HCT116 (cell line): ENCODE data around the gene KPNA2. TPM values are rescaled to one million over a fixed set of nuclear protein-coding genes. Genes with fewer than 3 reads are reported as not detected.

Experiments
- ATAC-seq: fragments of 200-7000 bp; cut with Tn5 transposase; 2 replicates; pipeline ENCODE4 v1.9.1; 2020; ENCODE audit warnings: mild to moderate bottlenecking, moderate library complexity
- BruUV-seq: library from RNA; stranded (reverse); fragments of 400-500 nt; replicated peaks from 2 replicates; lab custom pipeline; 2021; lab: Mats Ljungman, UMichigan
- CTCF ChIA-PET: fragments of 300-600 bp; sonication (Branson Sonifier 250); formaldehyde crosslinking; loops from one replicate; lab custom pipeline; 2021; ENCODE audit warnings: antibody characterized with exemption; lab: Charles Lee
- POLR2A ChIA-PET: fragments of 300-600, 350-600 bp; sonication (Branson Sonifier 250); formaldehyde crosslinking; loops from one replicate; lab custom pipeline; 2021; ENCODE audit warnings: antibody characterized with exemption; lab: Charles Lee
- RAD21 ChIA-PET, 2 experiments: fragments of 300-600 bp; sonication (Branson Sonifier 250); formaldehyde crosslinking; loops; one replicate each; lab custom pipeline; 2023; ENCODE audit warnings: low total read pairs in 2 of 2; ENCODE audit not compliant: uncharacterized antibody in 2 of 2, unreplicated experiment in 2 of 2, low non-redundant PET in 1 of 2; lab: Charles Lee
- DNase-seq: peaks from one replicate; pipeline ENCODE4 v3.0.0-alpha.2; 2010; ENCODE audit warnings: low read depth, low spot score
- H2AFZ ChIP-seq: fragments of 200-600 bp; shearing (Covaris generic), sonication (generic); 2 replicates; pipeline ENCODE4 v1.6.1; 2017; ENCODE audit warnings: low read depth, mixed run types, mixed read lengths, antibody characterized with exemption, low read length; ENCODE audit not compliant: poor library complexity, severe bottlenecking
- H3K27ac ChIP-seq: 2 replicates; pipeline ENCODE4 v1.5.1; 2012; ENCODE audit warnings: low read depth, low read length
- H3K27me3 ChIP-seq: fragments of 200-600 bp; sonication (generic); 2 replicates; pipeline ENCODE4 v1.6.1; 2016; ENCODE audit warnings: mixed run types, low read length, mixed read lengths; ENCODE audit not compliant: insufficient read depth
- H3K36me3 ChIP-seq, 2 experiments: fragments of 200-500 bp in 1 of 2; fragments of 200-600 bp in 1 of 2; sonication (Bioruptor generic) in 1 of 2; sonication (generic) in 1 of 2; 2 replicates each; pipeline versions ENCODE4 v1.5.1 to v1.6.1; 2014 to 2016; ENCODE audit warnings: low read length in 2 of 2, inconsistent platforms in 1 of 2, mixed read lengths in 1 of 2, mixed run types in 1 of 2; ENCODE audit not compliant: insufficient read depth in 2 of 2, control insufficient read depth in 1 of 2
- H3K4me1 ChIP-seq, 2 experiments: fragments of 200-600 bp in 1 of 2; sonication (generic) in 1 of 2; 2 replicates each; pipeline versions ENCODE4 v1.5.1 to v1.6.1; 2012 to 2017; ENCODE audit warnings: low read length in 2 of 2, inconsistent platforms in 1 of 2, mild to moderate bottlenecking in 1 of 2, mixed read lengths in 1 of 2, mixed run types in 1 of 2, moderate library complexity in 1 of 2; ENCODE audit not compliant: insufficient read depth in 2 of 2, control insufficient read depth in 1 of 2
- H3K4me2 ChIP-seq: fragments of 200-600 bp; sonication (generic); 2 replicates; pipeline ENCODE4 v1.6.1; 2017; ENCODE audit warnings: mixed run types, low read length, mixed read lengths
- H3K4me3 ChIP-seq, 2 experiments: fragments of 200-600 bp in 1 of 2; sonication (generic) in 1 of 2; replicated peaks in 1 of 2; 2 replicates each; pipeline ENCODE4 v1.5.1; 2011 to 2016; ENCODE audit warnings: low read length in 2 of 2, control low read depth in 1 of 2, low read depth in 1 of 2, mild to moderate bottlenecking in 1 of 2, mixed read lengths in 1 of 2, mixed run types in 1 of 2
- H3K79me2 ChIP-seq: fragments of 200-600 bp; sonication (generic); 2 replicates; pipeline ENCODE4 v1.6.1; 2017; ENCODE audit warnings: mild to moderate bottlenecking, mixed run types, low read length, moderate library complexity, mixed read lengths; ENCODE audit not compliant: insufficient read depth
- H3K9ac ChIP-seq: fragments of 200-600 bp; sonication (generic); 2 replicates; pipeline ENCODE4 v1.6.1; 2016; ENCODE audit warnings: low read length, mixed read lengths
- H3K9me2 ChIP-seq: fragments of 200-600 bp; sonication (generic), shearing (Covaris generic); 2 replicates; pipeline ENCODE4 v1.6.1; 2017; ENCODE audit warnings: mixed run types, mild to moderate bottlenecking, moderate library complexity; ENCODE audit not compliant: insufficient read depth
- H3K9me3 ChIP-seq, 2 experiments: fragments of 200-500 bp in 1 of 2; fragments of 200-600 bp in 1 of 2; sonication (Bioruptor generic) in 1 of 2; sonication (generic) in 1 of 2; 2 replicates each; pipeline ENCODE4 v1.6.1; 2014 to 2017; ENCODE audit warnings: low read length in 2 of 2, mixed read lengths in 2 of 2, inconsistent platforms in 1 of 2, low read depth in 1 of 2, mild to moderate bottlenecking in 1 of 2, mixed run types in 1 of 2, moderate library complexity in 1 of 2; ENCODE audit not compliant: control insufficient read depth in 1 of 2, insufficient read depth in 1 of 2
- H4K20me1 ChIP-seq: fragments of 200-600 bp; sonication (generic), shearing (Covaris generic); 2 replicates; pipeline ENCODE4 v1.6.1; 2017; ENCODE audit warnings: mixed run types, mild to moderate bottlenecking, moderate library complexity; ENCODE audit not compliant: insufficient read depth
- MAX ChIP-seq: IDR thresholded peaks from 2 replicates; pipeline ENCODE4 v1.6.1; 2012
- POLR2A ChIP-seq: IDR thresholded peaks from 2 replicates; pipeline ENCODE4 v1.7.0; 2011; ENCODE audit warnings: borderline replicate concordance; ENCODE audit not compliant: insufficient read depth, insufficient read length; ENCODE audit errors: extremely low read depth
- RAD21 ChIP-seq: IDR thresholded peaks from 2 replicates; pipeline ENCODE4 v1.6.1; 2012; ENCODE audit warnings: low read depth, mild to moderate bottlenecking
- REST ChIP-seq: IDR thresholded peaks from 2 replicates; pipeline ENCODE4 v1.6.1; 2012; ENCODE audit warnings: low read depth
- YY1 ChIP-seq: IDR thresholded peaks from 2 replicates; pipeline ENCODE4 v1.6.1; 2011; ENCODE audit warnings: low read length, low read depth, moderate library complexity, mild to moderate bottlenecking; ENCODE audit not compliant: insufficient replicate concordance; ENCODE audit errors: extremely low read depth
- intact Hi-C: fragments of 100-400 bp; cut with micrococcal nuclease; formaldehyde crosslinking; loops from 2 replicates; pipeline ENCODE4 v1.10.0; 2022
- total RNA-seq: library from RNA; stranded (reverse); gene quantifications from one replicate; pipeline ENCODE4 v1.2.1, GENCODE V29; 2021; ENCODE audit not compliant: unreplicated experiment
- TF ChIP-seq, protein P1 (sequence below), 3 experiments: fragments of 200-600 bp in 1 of 3; sonication (generic) in 1 of 3; IDR thresholded peaks in 2 of 3; conservative IDR thresholded peaks in 1 of 3; 2 replicates each; pipeline ENCODE4 v1.5.1; 2012 to 2017; ENCODE audit warnings: low read depth in 2 of 3, low read length in 2 of 3, antibody characterized with exemption in 1 of 3, borderline replicate concordance in 1 of 3, control low read depth in 1 of 3, mild to moderate bottlenecking in 1 of 3, mixed read lengths in 1 of 3, mixed run types in 1 of 3, moderate library complexity in 1 of 3; ENCODE audit not compliant: insufficient read depth in 1 of 3

KPNA2 gene
- total RNA-seq, 1 experiment from 2014 or later, result 330 TPM

DNA sequence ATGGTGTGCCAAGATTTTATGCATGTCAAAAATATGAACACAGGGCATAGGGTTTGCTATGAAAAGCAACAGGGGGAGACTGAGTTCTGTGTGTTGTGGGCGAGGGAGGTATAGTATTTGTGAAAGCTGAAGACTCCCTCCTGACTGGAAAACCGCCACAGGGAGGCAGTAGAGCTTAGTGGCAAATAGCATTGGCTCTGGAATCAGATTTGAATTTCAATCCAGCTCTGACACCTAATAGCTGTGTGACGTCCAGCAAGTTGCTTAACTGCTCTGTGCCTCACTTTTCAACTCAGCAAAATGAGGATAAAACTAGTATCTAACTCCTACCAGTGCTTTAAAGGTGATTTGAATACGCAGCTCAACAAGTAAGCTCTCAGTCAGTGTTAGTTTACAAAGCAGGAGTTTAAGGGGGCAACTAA, 22.0 kb downstream of the KPNA2 start:
- Histone ChIP-seq H3K4me1 (peaks cover 0 to 11% of the 10 kb centered on the region in 2 experiments; a peak in 2 of 4 replicates), H3K79me2 (no peaks in the 10 kb centered on the region), H3K9me2 (no peaks in the 10 kb centered on the region), H3K27me3 (no peaks in the 10 kb centered on the region), H3K27ac (no peak overlapping the region), H3K9ac (no peak overlapping the region), H4K20me1 (no peaks in the 10 kb centered on the region), H3K36me3 (no peaks in the 10 kb centered on the region), H2AFZ (no peak overlapping the region), H3K4me3 (no peak overlapping the region), H3K9me3 (no peaks in the 10 kb centered on the region), H3K4me2 (no peak overlapping the region)
- no TSS peak for BruUV-seq
- CTCF ChIA-PET, result interaction anchor here (0.7 to 2.4 kb wide), 5 partner anchors 17 to 147 kb away, joined by 3 to 6 read pairs (median 4); no protein-coding TSS in a partner anchor
- ATAC-seq (peak; percentile 89), DNase-seq (peak; percentile 32)
- RAD21 ChIA-PET, result interaction anchor here in 1 of 2 experiments (1.2 kb wide), 1 partner anchor 147 kb away, joined by 3 read pairs; no protein-coding TSS in a partner anchor
- POLR2A ChIA-PET, result interaction anchor here (0.7 kb wide), 1 partner anchor 46 kb away, joined by 3 read pairs; no protein-coding TSS in a partner anchor
- intact Hi-C loops, result loop anchor here (10.0 kb wide), 1 partner anchor 147 kb away; no protein-coding TSS in a partner anchor
- TF ChIP-seq YY1 (no peak), RAD21 (peak; percentile 73), REST (no peak), MAX (peak; percentile 27; the same call in 1 of the 2 replicates), POLR2A (no peak)
- TF ChIP-seq, protein P1, sequence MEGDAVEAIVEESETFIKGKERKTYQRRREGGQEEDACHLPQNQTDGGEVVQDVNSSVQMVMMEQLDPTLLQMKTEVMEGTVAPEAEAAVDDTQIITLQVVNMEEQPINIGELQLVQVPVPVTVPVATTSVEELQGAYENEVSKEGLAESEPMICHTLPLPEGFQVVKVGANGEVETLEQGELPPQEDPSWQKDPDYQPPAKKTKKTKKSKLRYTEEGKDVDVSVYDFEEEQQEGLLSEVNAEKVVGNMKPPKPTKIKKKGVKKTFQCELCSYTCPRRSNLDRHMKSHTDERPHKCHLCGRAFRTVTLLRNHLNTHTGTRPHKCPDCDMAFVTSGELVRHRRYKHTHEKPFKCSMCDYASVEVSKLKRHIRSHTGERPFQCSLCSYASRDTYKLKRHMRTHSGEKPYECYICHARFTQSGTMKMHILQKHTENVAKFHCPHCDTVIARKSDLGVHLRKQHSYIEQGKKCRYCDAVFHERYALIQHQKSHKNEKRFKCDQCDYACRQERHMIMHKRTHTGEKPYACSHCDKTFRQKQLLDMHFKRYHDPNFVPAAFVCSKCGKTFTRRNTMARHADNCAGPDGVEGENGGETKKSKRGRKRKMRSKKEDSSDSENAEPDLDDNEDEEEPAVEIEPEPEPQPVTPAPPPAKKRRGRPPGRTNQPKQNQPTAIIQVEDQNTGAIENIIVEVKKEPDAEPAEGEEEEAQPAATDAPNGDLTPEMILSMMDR (IDR thresholded peaks at IDR 0.05 in 2 of 3, conservative IDR thresholded peaks at IDR 0.05 in 1 of 3; ENCODE audit: borderline replicate concordance in 1 of 3, insufficient read depth in 1 of 3, low read depth in 2 of 3, low read length in 2 of 3), result peak; percentile 55 to 72 (median 63)
